Activated CD8-positive, alpha-beta memory T cell treated with anti-CD3 and anti-CD28 coated beads for 36 hours (primary cell): Measurements from ENCODE around the gene HAPLN3. TPM values are rescaled to one million over a fixed set of nuclear protein-coding genes. Genes with fewer than 3 reads are reported as not detected.

Experiments
- CTCF ChIA-PET: fragments of 350-600 bp; sonication (Branson Sonifier 250); formaldehyde crosslinking; loops from one replicate; lab custom pipeline; 2021; ENCODE audit warnings: antibody characterized with exemption; lab: Charles Lee
- POLR2A ChIA-PET: fragments of 350-600 bp; sonication (Branson Sonifier 250); formaldehyde crosslinking; loops from one replicate; lab custom pipeline; 2021; ENCODE audit warnings: antibody characterized with exemption; lab: Charles Lee
- total RNA-seq, 2 experiments: library from RNA; stranded (reverse); gene quantifications; one replicate each; pipeline ENCODE4 v1.2.3, GENCODE V29; 2021

Gene HAPLN3
- total RNA-seq, 2 experiments from 2014 or later, result 27.2 to 30.3 TPM

- CTCF ChIA-PET, result no interaction called here
- POLR2A ChIA-PET, result no interaction called here
Measured at GRCh38 chr15:88844749-88845386, 50.5 kb downstream of the HAPLN3 start.

GRCh38 chr15:88843334-88843733, 52.0 kb downstream of the HAPLN3 start:
- ChIA-PET CTCF (interaction anchor here (0.7 kb wide), 1 partner anchor 45 kb away, joined by 3 read pairs; no protein-coding TSS in a partner anchor), POLR2A (no interaction called here)

GRCh38 chr15:88842156-88842555, 53.2 kb downstream of the HAPLN3 start:
- CTCF ChIA-PET, result no interaction called here
- POLR2A ChIA-PET, result no interaction called here

GRCh38 chr15:88841236-88841635, 54.1 kb downstream of the HAPLN3 start:
- CTCF ChIA-PET, result no interaction called here
- POLR2A ChIA-PET, result no interaction called here

- CTCF ChIA-PET, result no interaction called here
Measured at GRCh38 chr15:88839961-88840360, 55.4 kb downstream of the HAPLN3 start.

GRCh38 chr15:88839146-88839545, 56.2 kb downstream of the HAPLN3 start:
- POLR2A ChIA-PET, result no interaction called here
- CTCF ChIA-PET, result no interaction called here

More at GRCh38 chr15:88839961-88840360, 55.4 kb downstream of the HAPLN3 start:
- POLR2A ChIA-PET, result no interaction called here

GRCh38 chr15:88838667-88839066, 56.7 kb downstream of the HAPLN3 start:
- CTCF ChIA-PET, result no interaction called here
- POLR2A ChIA-PET, result no interaction called here

GRCh38 chr15:88835646-88836045, 59.7 kb downstream of the HAPLN3 start:
- POLR2A ChIA-PET, result no interaction called here
- CTCF ChIA-PET, result no interaction called here

GRCh38 chr15:88835119-88835518, 60.2 kb downstream of the HAPLN3 start:
- POLR2A ChIA-PET, result no interaction called here

GRCh38 chr15:88834211-88834812, 61.0 kb downstream of the HAPLN3 start:
- POLR2A ChIA-PET, result no interaction called here
- CTCF ChIA-PET, result interaction anchor here (0.6 to 0.8 kb wide), 2 partner anchors 209 to 269 kb away, joined by 3 read pairs; no protein-coding TSS in a partner anchor

More at GRCh38 chr15:88835119-88835518, 60.2 kb downstream of the HAPLN3 start:
- CTCF ChIA-PET, result interaction anchor here (0.8 kb wide), 1 partner anchor 210 kb away, joined by 3 read pairs; no protein-coding TSS in a partner anchor

- ChIA-PET CTCF (interaction anchor here (0.6 kb wide), 1 partner anchor 268 kb away, joined by 3 read pairs; no protein-coding TSS in a partner anchor), POLR2A (no interaction called here)
Measured at GRCh38 chr15:88833731-88834100, 61.6 kb downstream of the HAPLN3 start.

- ChIA-PET CTCF (no interaction called here), POLR2A (no interaction called here)
Measured at GRCh38 chr15:88832820-88833730, 62.3 kb downstream of the HAPLN3 start.

- ChIA-PET CTCF (no interaction called here), POLR2A (no interaction called here)
Measured at GRCh38 chr15:88830016-88830415, 65.3 kb downstream of the HAPLN3 start.

- POLR2A ChIA-PET, result no interaction called here
Measured at GRCh38 chr15:88828791-88829190, 66.6 kb downstream of the HAPLN3 start.

More at GRCh38 chr15:88828791-88829190, 66.6 kb downstream of the HAPLN3 start:
- CTCF ChIA-PET, result no interaction called here

Other genes with a start within 250 kb of the HAPLN3 start
- gene ACAN, start 92.1 kb downstream of the HAPLN3 start, total RNA-seq, result not detected
- gene MFGE8, start 17.8 kb upstream of the HAPLN3 start, total RNA-seq, result 10 to 100 TPM; 18.6 to 19.9 TPM
- gene ABHD2, start 192.9 kb upstream of the HAPLN3 start, total RNA-seq, result 10 to 100 TPM; 59.2 to 59.5 TPM